Measurements from ENCODE around the gene ASTN1.

The ASTN1 gene

GRCh38 chr1:177011508-177011907, 153.0 kb downstream of the ASTN1 start:
- no peak for TF ChIP-seq CTCF (IDR thresholded peaks at IDR 0.05; ENCODE audit: insufficient read depth, low read length, missing control alignments)
- POLR2A ChIA-PET, result no interaction called here
- CTCF ChIA-PET, result no interaction called here

GRCh38 chr1:177010211-177010825, 154.2 kb downstream of the ASTN1 start:
- no peak overlapping the region for H3K4me3 ChIP-seq (ENCODE audit: low read depth, low read length)
- CTCF ChIA-PET, result no interaction called here
- DNase-seq (ENCODE audit: low read depth, low spot score), result no peak
- POLR2A ChIA-PET, result no interaction called here
- no peak for TF ChIP-seq CTCF (IDR thresholded peaks at IDR 0.05; ENCODE audit: insufficient read depth, low read length, missing control alignments)

More at GRCh38 chr1:177011508-177011907, 153.0 kb downstream of the ASTN1 start:
- H3K4me3 ChIP-seq (ENCODE audit: low read depth, low read length), result no peak overlapping the region
- no peak for DNase-seq (ENCODE audit: low read depth, low spot score)

- CTCF ChIA-PET, result no interaction called here
- TF ChIP-seq CTCF (IDR thresholded peaks at IDR 0.05; ENCODE audit: insufficient read depth, low read length, missing control alignments), result no peak
- no peak overlapping the region for H3K4me3 ChIP-seq (ENCODE audit: low read depth, low read length)
- DNase-seq (ENCODE audit: low read depth, low spot score), result no peak
- POLR2A ChIA-PET, result no interaction called here
Observed at GRCh38 chr1:177008653-177009052, 155.9 kb downstream of the ASTN1 start.

GRCh38 chr1:177007437-177008161, 156.9 kb downstream of the ASTN1 start:
- no peak for TF ChIP-seq CTCF (IDR thresholded peaks at IDR 0.05; ENCODE audit: insufficient read depth, low read length, missing control alignments)
- CTCF ChIA-PET, result no interaction called here
- POLR2A ChIA-PET, result no interaction called here
- no peak for DNase-seq (ENCODE audit: low read depth, low spot score)
- no peak overlapping the region for H3K4me3 ChIP-seq (ENCODE audit: low read depth, low read length)

GRCh38 chr1:177002891-177003290, 161.6 kb downstream of the ASTN1 start:
- ChIA-PET POLR2A (no interaction called here), CTCF (interaction anchor here (0.6 kb wide), 1 partner anchor 45 kb away, joined by 3 read pairs; no protein-coding TSS in a partner anchor)
- DNase-seq (ENCODE audit: low read depth, low spot score), result no peak
- no peak for TF ChIP-seq CTCF (IDR thresholded peaks at IDR 0.05; ENCODE audit: insufficient read depth, low read length, missing control alignments)
- H3K4me3 ChIP-seq (ENCODE audit: low read depth, low read length), result no peak overlapping the region

GRCh38 chr1:177001556-177001955, 163.0 kb downstream of the ASTN1 start:
- ChIA-PET POLR2A (no interaction called here), CTCF (no interaction called here)
- DNase-seq (ENCODE audit: low read depth, low spot score), result no peak
- no peak for TF ChIP-seq CTCF (IDR thresholded peaks at IDR 0.05; ENCODE audit: insufficient read depth, low read length, missing control alignments)
- H3K4me3 ChIP-seq (ENCODE audit: low read depth, low read length), result no peak overlapping the region
